Sigmoid colon (tissue), 7 donors: ENCODE data around the gene RRP12. TPM values are rescaled to one million over a fixed set of nuclear protein-coding genes. Genes with fewer than 3 reads are reported as not detected.
"Not testable (repeated sequence)": the region's sequence is repeated elsewhere in the genome, so short reads cannot be mapped to it uniquely, and the experiment has no call there.

ENCODE experiments used
- DNase-seq: peaks from one replicate; pipeline ENCODE4 v3.0.0-alpha.2; 2019
- H3K27ac ChIP-seq, 4 donors: fragments of 200-600 bp; sonication (generic); one replicate each; pipeline ENCODE4 v1.5.1; 2016 to 2019; ENCODE audit warnings: mild to moderate bottlenecking in 1 of 4
- H3K27me3 ChIP-seq, 3 donors: fragments of 200-600 bp; sonication (generic); one replicate each; pipeline ENCODE4 v1.5.1; 2019; ENCODE audit warnings: mild to moderate bottlenecking in 1 of 3
- H3K36me3 ChIP-seq, 4 donors: fragments of 200-600 bp; sonication (generic); one replicate each; pipeline ENCODE4 v1.5.1; 2016 to 2019
- H3K4me1 ChIP-seq, 4 donors: fragments of 200-600 bp; sonication (generic); one replicate each; pipeline ENCODE4 v1.5.1; 2017 to 2019
- H3K4me3 ChIP-seq, 4 donors: fragments of 200-600 bp; sonication (generic); one replicate each; pipeline ENCODE4 v1.5.1; 2017 to 2019; ENCODE audit warnings: mild to moderate bottlenecking in 2 of 4, moderate library complexity in 1 of 4
- H3K9me3 ChIP-seq, 4 donors: fragments of 200-600 bp in 3 of 4; sonication (generic) in 3 of 4; one replicate each; pipeline versions ENCODE4 v1.5.1 to v1.6.1; 2013 to 2019
- EP300 ChIP-seq, 4 donors: sonication (generic); formaldehyde crosslinking; IDR thresholded peaks; one replicate each; pipeline ENCODE4 v1.6.1; 2017; ENCODE audit warnings: antibody characterized with exemption in 4 of 4
- POLR2A ChIP-seq, 2 donors: fragments of 450-650 bp; IDR thresholded peaks; one replicate each; pipeline ENCODE4 v1.6.1; 2016; ENCODE audit warnings: antibody characterized with exemption in 2 of 2, mild to moderate bottlenecking in 2 of 2, moderate library complexity in 2 of 2
- POLR2AphosphoS5 ChIP-seq, 4 donors: sonication (generic); formaldehyde crosslinking; IDR thresholded peaks; one replicate each; pipeline ENCODE4 v1.6.1; 2017; ENCODE audit warnings: antibody characterized with exemption in 4 of 4
- whole genome bisulfite sequencing, 2 donors: extraction: QIAGEN DNeasy Blood & Tissue Kit; methylation state at CpG; one replicate each; pipeline ENCODE4 v1.1.7; 2013; 5-methylcytosine and 5-hydroxymethylcytosine counted together
- intact Hi-C: fragments of 100-400 bp; cut with DNase I; formaldehyde crosslinking; loops from one replicate; pipeline ENCODE4 v1.15.1; 2023
- polyA plus RNA-seq, 3 donors: library from polyadenylated mRNA; stranded (reverse); fragments of 200-250 nt; gene quantifications; one replicate each; pipeline ENCODE4 v1.2.3, GENCODE V29; 2013
- total RNA-seq, 4 donors: library from RNA; depleted of rRNA; stranded (reverse); fragments of >200 nt; gene quantifications; one replicate each; pipeline ENCODE4 v1.1.0, GENCODE V29; 2016
- TF ChIP-seq, protein P1 (sequence below), 4 experiments: fragments of 450-650 bp in 3 of 4; fragments of 200-600 bp in 1 of 4; IDR thresholded peaks; one replicate each; pipeline ENCODE4 v1.5.1; 2016 to 2019; ENCODE audit warnings: antibody characterized with exemption in 4 of 4, mild to moderate bottlenecking in 3 of 4, moderate library complexity in 2 of 4
- donor health status: healthy with polysubstance abuse.
- donor health status: Bipolar disorder and iron deficiency.
- donor health status: healthy.

Gene RRP12
- total and polyA plus RNA-seq, 7 donors = 3.2 to 18.8 (median 7.8) TPM

DNA sequence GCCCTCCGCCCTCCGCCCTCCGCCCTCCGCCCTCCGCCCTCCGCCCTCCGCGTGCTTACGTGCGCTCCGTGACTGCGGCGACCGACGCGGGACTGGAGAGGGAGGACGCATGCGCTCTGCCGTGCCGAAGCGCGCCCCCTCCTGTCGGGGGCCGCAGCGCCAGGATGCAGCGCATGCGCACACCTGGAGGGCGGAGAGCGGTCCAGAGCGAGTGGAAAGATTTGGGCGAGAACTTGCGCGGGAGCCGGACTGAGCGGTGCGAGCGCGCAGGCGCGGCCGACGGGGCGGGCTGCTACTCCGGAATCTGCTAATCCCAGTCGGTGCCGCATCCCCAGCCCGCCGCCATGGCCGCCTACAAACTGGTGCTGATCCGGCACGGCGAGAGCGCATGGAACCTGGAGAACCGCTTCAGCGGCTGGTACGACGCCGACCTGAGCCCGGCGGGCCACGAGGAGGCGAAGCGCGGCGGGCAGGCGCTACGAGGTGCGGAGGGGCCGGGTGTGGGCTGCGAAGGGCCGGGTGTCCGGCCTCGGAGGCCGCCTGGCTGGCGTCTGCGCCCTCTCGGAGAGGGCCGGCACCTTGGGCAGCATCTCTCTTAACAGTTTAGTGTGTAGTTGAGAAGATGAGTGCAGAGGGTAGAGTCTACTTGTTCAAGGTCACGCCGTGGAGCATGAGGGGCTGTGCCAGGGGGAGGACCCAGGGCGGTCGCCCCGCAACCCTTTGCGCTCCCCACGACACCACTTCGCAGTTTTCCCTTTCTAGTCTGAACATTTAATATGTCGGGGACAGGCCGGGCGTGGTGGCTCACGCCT lies 25.0 kb upstream of the RRP12 start, which contains the start of gene PGAM1:
Gene PGAM1 (plus strand): TSS at position 228 of the 812 bp plus-strand sequence. CDS start 117 bp downstream, at position 345.
- Histone ChIP-seq H3K4me1 (peaks cover 0 to 30% (median 29%) of the 10 kb centered on the region in 4 donors), H3K27ac (peak within 1 kb of the TSS; percentile 91 to 93 (median 92)), H3K9me3 (no peaks in the 10 kb centered on the region), H3K4me3 (peak within 1 kb of the TSS; percentile 84 to 96 (median 90)), H3K36me3 (peaks cover 6 to 20% (median 8%) of the 10 kb centered on the region in 4 donors), H3K27me3 (no peaks in the 10 kb centered on the region)
- peak; percentile 98 for DNase-seq
- intact Hi-C loops = loop anchor here (5.0 kb wide), 1 partner anchor 71 kb away; the partner anchor contains the start of genes MMS19 and UBTD1
- WGBS, 2 donors = 0 to 1% methylated on average over 90 of the region's 90 CpGs
- TF ChIP-seq EP300 (IDR thresholded peaks at IDR 0.05) = peak in 1 of 4 donors; percentile 48
- peak; percentile 60 for TF ChIP-seq POLR2A (IDR thresholded peaks at IDR 0.05)
- TF ChIP-seq, protein P1, sequence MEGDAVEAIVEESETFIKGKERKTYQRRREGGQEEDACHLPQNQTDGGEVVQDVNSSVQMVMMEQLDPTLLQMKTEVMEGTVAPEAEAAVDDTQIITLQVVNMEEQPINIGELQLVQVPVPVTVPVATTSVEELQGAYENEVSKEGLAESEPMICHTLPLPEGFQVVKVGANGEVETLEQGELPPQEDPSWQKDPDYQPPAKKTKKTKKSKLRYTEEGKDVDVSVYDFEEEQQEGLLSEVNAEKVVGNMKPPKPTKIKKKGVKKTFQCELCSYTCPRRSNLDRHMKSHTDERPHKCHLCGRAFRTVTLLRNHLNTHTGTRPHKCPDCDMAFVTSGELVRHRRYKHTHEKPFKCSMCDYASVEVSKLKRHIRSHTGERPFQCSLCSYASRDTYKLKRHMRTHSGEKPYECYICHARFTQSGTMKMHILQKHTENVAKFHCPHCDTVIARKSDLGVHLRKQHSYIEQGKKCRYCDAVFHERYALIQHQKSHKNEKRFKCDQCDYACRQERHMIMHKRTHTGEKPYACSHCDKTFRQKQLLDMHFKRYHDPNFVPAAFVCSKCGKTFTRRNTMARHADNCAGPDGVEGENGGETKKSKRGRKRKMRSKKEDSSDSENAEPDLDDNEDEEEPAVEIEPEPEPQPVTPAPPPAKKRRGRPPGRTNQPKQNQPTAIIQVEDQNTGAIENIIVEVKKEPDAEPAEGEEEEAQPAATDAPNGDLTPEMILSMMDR (IDR thresholded peaks at IDR 0.05) = peak in 1 of 4 experiments; percentile 35
- peak; percentile 62 to 93 (median 86) for TF ChIP-seq POLR2AphosphoS5 (IDR thresholded peaks at IDR 0.05)

- H3K27ac ChIP-seq, H3K9me3 ChIP-seq, DNase-seq, H3K36me3 ChIP-seq, intact Hi-C loops, H3K4me3 ChIP-seq, H3K27me3 ChIP-seq: not testable (repeated sequence)
- peaks cover 0 to 34% (median 29%) of the 10 kb centered on the region in 4 donors for H3K4me1 ChIP-seq
- 86 to 87% methylated on average over 8 of the region's 8 CpGs for WGBS, 2 donors
These were observed 22.6 kb upstream of the RRP12 start for GRCh38 chr10:97423757-97424098.

DNA sequence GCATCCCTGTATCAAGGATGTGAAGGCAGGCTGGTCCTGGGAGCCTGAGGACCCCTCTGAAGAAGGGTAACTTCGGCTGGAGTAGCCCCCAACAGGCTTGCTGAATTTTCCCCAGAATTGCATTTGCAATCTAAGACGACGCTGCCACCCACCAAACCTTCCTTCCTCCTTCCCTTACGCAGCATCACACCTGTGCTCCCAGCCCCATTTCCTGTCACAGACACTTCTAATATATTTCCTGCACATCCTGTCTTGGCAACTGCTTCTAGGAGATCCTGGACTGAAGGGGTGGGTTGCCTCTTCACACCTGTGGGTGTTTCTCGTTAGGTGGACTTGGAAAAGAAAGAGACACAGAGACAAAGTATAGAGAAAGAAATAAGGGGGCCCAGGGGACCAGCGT lies 15.4 kb upstream of the RRP12 start:
- no peak for TF ChIP-seq POLR2AphosphoS5 (IDR thresholded peaks at IDR 0.05)
- no peak for TF ChIP-seq POLR2A (IDR thresholded peaks at IDR 0.05)
- H3K27me3 ChIP-seq = no peaks in the 10 kb centered on the region
- intact Hi-C loops = no loop called here
- no peak overlapping the region for H3K27ac ChIP-seq
- 55 to 85% methylated on average over 6 of the region's 6 CpGs for WGBS, 2 donors
- peaks cover 0 to 13% (median 7%) of the 10 kb centered on the region in 4 donors for H3K4me1 ChIP-seq
- no peak for DNase-seq
- H3K4me3 ChIP-seq = no peak overlapping the region
- H3K9me3 ChIP-seq = no peaks in the 10 kb centered on the region
- H3K36me3 ChIP-seq = no peaks in the 10 kb centered on the region

- DNase-seq = no peak
- intact Hi-C loops = no loop called here
These were observed 11.8 kb upstream of the RRP12 start for GRCh38 chr10:97412891-97413304.

GRCh38 chr10:97411406-97411805 lies 10.3 kb upstream of the RRP12 start:
- no peak for DNase-seq
- no peaks in the 10 kb centered on the region for H3K36me3 ChIP-seq
- WGBS, 2 donors = 85 to 87% methylated on average over 4 of the region's 4 CpGs
- H3K4me3 ChIP-seq = no peak overlapping the region
- TF ChIP-seq EP300 (IDR thresholded peaks at IDR 0.05) = no peak
- TF ChIP-seq, protein P1 (IDR thresholded peaks at IDR 0.05) = no peak
- TF ChIP-seq POLR2AphosphoS5 (IDR thresholded peaks at IDR 0.05) = no peak
- TF ChIP-seq POLR2A (IDR thresholded peaks at IDR 0.05) = no peak
- no peaks in the 10 kb centered on the region for H3K27me3 ChIP-seq
- intact Hi-C loops = no loop called here
- H3K27ac ChIP-seq = no peak overlapping the region
- H3K4me1 ChIP-seq = peaks cover 0 to 9% (median 9%) of the 10 kb centered on the region in 4 donors
- H3K9me3 ChIP-seq = no peaks in the 10 kb centered on the region

More at GRCh38 chr10:97412891-97413304, 11.8 kb upstream of the RRP12 start:
- peaks cover 0 to under 1% (median 0%) of the 10 kb centered on the region in 4 donors for H3K4me1 ChIP-seq
- H3K27me3 ChIP-seq = no peaks in the 10 kb centered on the region
- H3K9me3 ChIP-seq = no peaks in the 10 kb centered on the region
- no peak overlapping the region for H3K4me3 ChIP-seq
- 80 to 82% methylated on average over 10 of the region's 10 CpGs for WGBS, 2 donors
- no peak overlapping the region for H3K27ac ChIP-seq
- no peaks in the 10 kb centered on the region for H3K36me3 ChIP-seq
- TF ChIP-seq EP300 (IDR thresholded peaks at IDR 0.05) (no peak), POLR2AphosphoS5 (IDR thresholded peaks at IDR 0.05) (no peak), POLR2A (IDR thresholded peaks at IDR 0.05) (no peak)
- TF ChIP-seq, protein P1 (IDR thresholded peaks at IDR 0.05) = no peak
